IPS-11a (cell line): ENCODE data around the gene KRTAP10-5.

Source experiments
- H3K4me3 ChIP-seq: one replicate; pipeline ENCODE4 v1.5.1; 2013; ENCODE audit warnings: low read depth, low read length, control low read depth

KRTAP10-5 gene

GRCh38 chr21:44530903-44531605 lies 49.4 kb downstream of the KRTAP10-5 start:
- H3K4me3 ChIP-seq = no peak overlapping the region

- H3K4me3 ChIP-seq = no peak overlapping the region
These were observed 50.0 kb downstream of the KRTAP10-5 start for GRCh38 chr21:44530221-44530902.

- no peak overlapping the region for H3K4me3 ChIP-seq
These were observed 50.8 kb downstream of the KRTAP10-5 start for GRCh38 chr21:44529503-44530125.
